Ureter (tissue), 1 donor: ENCODE measurements around the gene NUMBL. TPM values are rescaled to one million over a fixed set of nuclear protein-coding genes. Genes with fewer than 3 reads are reported as not detected.
"Not testable (repeated sequence)": the region's sequence is repeated elsewhere in the genome, so short reads cannot be mapped to it uniquely, and the experiment has no call there.

Experiments used
- DNase-seq: peaks from one replicate; pipeline ENCODE4 v3.0.0-alpha.2; 2020; ENCODE audit warnings: low spot score
- total RNA-seq: library from RNA; stranded (reverse); gene quantifications from one replicate; pipeline ENCODE4 v1.2.4, GENCODE V29; 2023
- donor health status: DM: yes; HTN: yes; CAD: no.

Gene NUMBL
- 30.3 TPM for total RNA-seq

- no peak for DNase-seq
These were observed at the start of gene NUMBL for GRCh38 chr19:40690050-40690692. NUMBL (minus strand) TSS chr19:40690651; CDS start chr19:40690483, 168 bp downstream.

GRCh38 chr19:40739030-40739839 is 48.8 kb upstream of the NUMBL start:
- DNase-seq = no peak

GRCh38 chr19:40737102-40737644 is 46.7 kb upstream of the NUMBL start:
- DNase-seq = no peak

GRCh38 chr19:40736661-40737060 is 46.2 kb upstream of the NUMBL start:
- no peak for DNase-seq

GRCh38 chr19:40735013-40735771 is 44.7 kb upstream of the NUMBL start:
- no peak for DNase-seq

- DNase-seq = no peak
These were observed 42.7 kb upstream of the NUMBL start for GRCh38 chr19:40733149-40733548.

GRCh38 chr19:40732304-40732703 is 41.9 kb upstream of the NUMBL start:
- DNase-seq = not testable (repeated sequence)

GRCh38 chr19:40730065-40730464 is 39.6 kb upstream of the NUMBL start:
- DNase-seq = not testable (repeated sequence)

- no peak for DNase-seq
These were observed 35.8 kb upstream of the NUMBL start for GRCh38 chr19:40726279-40726678.

- DNase-seq = no peak
These were observed 34.4 kb upstream of the NUMBL start for GRCh38 chr19:40724855-40725254.

- DNase-seq = no peak
These were observed 33.9 kb upstream of the NUMBL start for GRCh38 chr19:40724315-40724714.

- no peak for DNase-seq
These were observed 33.3 kb upstream of the NUMBL start for GRCh38 chr19:40723661-40724254.

GRCh38 chr19:40721936-40722661 is 31.6 kb upstream of the NUMBL start:
- DNase-seq = no peak

- no peak for DNase-seq
These were observed 30.7 kb upstream of the NUMBL start for GRCh38 chr19:40721140-40721486.

- no peak for DNase-seq
These were observed 29.0 kb upstream of the NUMBL start for GRCh38 chr19:40719414-40719894.

- DNase-seq = peak; percentile 88
These were observed 28.4 kb upstream of the NUMBL start for GRCh38 chr19:40718774-40719391.

GRCh38 chr19:40717880-40718773 is 27.7 kb upstream of the NUMBL start:
- DNase-seq = peak; percentile 64

- DNase-seq = peak; percentile 61
These were observed 27.0 kb upstream of the NUMBL start for GRCh38 chr19:40717325-40717879.
